Activated naive CD8-positive, alpha-beta T cell (primary cell): Measurements from ENCODE around the gene ETF1.

Experiments used
- H3K27ac Mint-ChIP-seq: one replicate; pipeline ENCODE4 v1.8.0; 2021; ENCODE audit warnings: mixed read lengths
- H3K27me3 Mint-ChIP-seq: one replicate; pipeline ENCODE4 v1.8.0; 2021; ENCODE audit warnings: mixed read lengths
- H3K36me3 Mint-ChIP-seq: one replicate; pipeline ENCODE4 v1.8.0; 2021; ENCODE audit warnings: mixed read lengths
- H3K4me1 Mint-ChIP-seq: one replicate; pipeline ENCODE4 v1.8.0; 2021; ENCODE audit warnings: low read depth, mixed read lengths
- H3K4me3 Mint-ChIP-seq: one replicate; pipeline ENCODE4 v1.8.0; 2021; ENCODE audit warnings: mild to moderate bottlenecking, mixed read lengths
- H3K9me3 Mint-ChIP-seq: one replicate; pipeline ENCODE4 v1.8.0; 2021; ENCODE audit warnings: low read depth, mixed read lengths

Gene ETF1

GRCh38 chr5:138468133-138468965 lies 74.7 kb downstream of the ETF1 start:
- H3K4me1 Mint-ChIP-seq: peaks cover 24% of the 10 kb centered on the region

GRCh38 chr5:138467711-138468132 lies 75.3 kb downstream of the ETF1 start:
- Mint-ChIP-seq H3K4me1 (peaks cover 24% of the 10 kb centered on the region), H3K27me3 (no peaks in the 10 kb centered on the region), H3K9me3 (no peaks in the 10 kb centered on the region), H3K4me3 (peak overlapping the region; percentile 90), H3K27ac (peak overlapping the region; percentile 34), H3K36me3 (peaks cover 14% of the 10 kb centered on the region)

More at GRCh38 chr5:138468133-138468965, 74.7 kb downstream of the ETF1 start:
- H3K27ac Mint-ChIP-seq: peak overlapping the region; percentile 46
- H3K4me3 Mint-ChIP-seq: peak overlapping the region; percentile 90
- no peaks in the 10 kb centered on the region for H3K9me3 Mint-ChIP-seq
- H3K36me3 Mint-ChIP-seq: peaks cover 14% of the 10 kb centered on the region
- no peaks in the 10 kb centered on the region for H3K27me3 Mint-ChIP-seq

- Mint-ChIP-seq H3K27me3 (no peaks in the 10 kb centered on the region), H3K27ac (peak overlapping the region; percentile 34), H3K36me3 (peaks cover 14% of the 10 kb centered on the region), H3K4me1 (peaks cover 24% of the 10 kb centered on the region), H3K9me3 (no peaks in the 10 kb centered on the region), H3K4me3 (peak overlapping the region; percentile 90)
Measured at GRCh38 chr5:138466900-138467710, 75.9 kb downstream of the ETF1 start.

GRCh38 chr5:138466125-138466899 lies 76.7 kb downstream of the ETF1 start:
- Mint-ChIP-seq H3K27me3 (no peaks in the 10 kb centered on the region), H3K4me3 (peak overlapping the region; percentile 90), H3K27ac (no peak overlapping the region), H3K4me1 (peaks cover 27% of the 10 kb centered on the region), H3K9me3 (no peaks in the 10 kb centered on the region), H3K36me3 (peaks cover 14% of the 10 kb centered on the region)

GRCh38 chr5:138465261-138466124 lies 77.5 kb downstream of the ETF1 start, which contains the start of gene EGR1:
EGR1 (plus strand) TSS chr5:138465479; CDS start chr5:138465762, 283 bp downstream.
- Mint-ChIP-seq H3K4me3 (peak within 1 kb of the TSS; percentile 90), H3K9me3 (no peaks in the 10 kb centered on the region), H3K27ac (peak within 1 kb of the TSS; percentile 78), H3K27me3 (no peaks in the 10 kb centered on the region), H3K4me1 (peaks cover 34% of the 10 kb centered on the region), H3K36me3 (peaks cover 14% of the 10 kb centered on the region)

- no peaks in the 10 kb centered on the region for H3K9me3 Mint-ChIP-seq
- H3K27me3 Mint-ChIP-seq: no peaks in the 10 kb centered on the region
- peak overlapping the region; percentile 78 for H3K27ac Mint-ChIP-seq
- peaks cover 43% of the 10 kb centered on the region for H3K4me1 Mint-ChIP-seq
- peak overlapping the region; percentile 86 for H3K4me3 Mint-ChIP-seq
- peaks cover 14% of the 10 kb centered on the region for H3K36me3 Mint-ChIP-seq
Measured at GRCh38 chr5:138464388-138465260, 78.4 kb downstream of the ETF1 start.

- peak overlapping the region; percentile 83 for H3K27ac Mint-ChIP-seq
- H3K9me3 Mint-ChIP-seq: no peaks in the 10 kb centered on the region
- no peaks in the 10 kb centered on the region for H3K27me3 Mint-ChIP-seq
- peak overlapping the region; percentile 86 for H3K4me3 Mint-ChIP-seq
- peaks cover 49% of the 10 kb centered on the region for H3K4me1 Mint-ChIP-seq
- H3K36me3 Mint-ChIP-seq: peaks cover 14% of the 10 kb centered on the region
Measured at GRCh38 chr5:138464008-138464387, 79.0 kb downstream of the ETF1 start.

GRCh38 chr5:138463419-138464007 lies 79.5 kb downstream of the ETF1 start:
- no peaks in the 10 kb centered on the region for H3K9me3 Mint-ChIP-seq
- peaks cover 13% of the 10 kb centered on the region for H3K36me3 Mint-ChIP-seq
- H3K4me3 Mint-ChIP-seq: peak overlapping the region; percentile 86
- H3K27ac Mint-ChIP-seq: peak overlapping the region; percentile 83
- peaks cover 51% of the 10 kb centered on the region for H3K4me1 Mint-ChIP-seq
- no peaks in the 10 kb centered on the region for H3K27me3 Mint-ChIP-seq

GRCh38 chr5:138461343-138462125 lies 81.5 kb downstream of the ETF1 start:
- Mint-ChIP-seq H3K4me3 (peak overlapping the region; percentile 23), H3K4me1 (peaks cover 41% of the 10 kb centered on the region), H3K36me3 (no peaks in the 10 kb centered on the region), H3K9me3 (no peaks in the 10 kb centered on the region), H3K27ac (peak overlapping the region; percentile 31), H3K27me3 (no peaks in the 10 kb centered on the region)

GRCh38 chr5:138460032-138460693 lies 82.9 kb downstream of the ETF1 start:
- H3K27me3 Mint-ChIP-seq: no peaks in the 10 kb centered on the region
- H3K9me3 Mint-ChIP-seq: no peaks in the 10 kb centered on the region
- peak overlapping the region; percentile 21 for H3K4me3 Mint-ChIP-seq
- peak overlapping the region; percentile 100 for H3K27ac Mint-ChIP-seq
- H3K36me3 Mint-ChIP-seq: no peaks in the 10 kb centered on the region
- H3K4me1 Mint-ChIP-seq: peaks cover 39% of the 10 kb centered on the region

- Mint-ChIP-seq H3K36me3 (no peaks in the 10 kb centered on the region), H3K27me3 (no peaks in the 10 kb centered on the region), H3K4me3 (peak overlapping the region; percentile 89), H3K9me3 (no peaks in the 10 kb centered on the region), H3K27ac (peak overlapping the region; percentile 100), H3K4me1 (peaks cover 39% of the 10 kb centered on the region)
Measured at GRCh38 chr5:138459311-138459933, 83.6 kb downstream of the ETF1 start.
